Dermis blood vessel endothelial cell (primary cell): ENCODE measurements around the gene DDX55. TPM values are rescaled to one million over a fixed set of nuclear protein-coding genes. Genes with fewer than 3 reads are reported as not detected.
A peak's percentile ranks its signal among the peaks of the same experiment; 100 is the strongest.

Experiments used
- DNase-seq: peaks from one replicate; pipeline ENCODE4 v3.0.0; 2010
- total RNA-seq: library from RNA; depleted of rRNA; stranded (reverse); fragments of >200 nt; gene quantifications from 2 replicates; pipeline ENCODE4 v1.2.3, GENCODE V29; 2014

The DDX55 gene
- total RNA-seq, 1 donor from 2014 or later, result 18.2 TPM

DNA sequence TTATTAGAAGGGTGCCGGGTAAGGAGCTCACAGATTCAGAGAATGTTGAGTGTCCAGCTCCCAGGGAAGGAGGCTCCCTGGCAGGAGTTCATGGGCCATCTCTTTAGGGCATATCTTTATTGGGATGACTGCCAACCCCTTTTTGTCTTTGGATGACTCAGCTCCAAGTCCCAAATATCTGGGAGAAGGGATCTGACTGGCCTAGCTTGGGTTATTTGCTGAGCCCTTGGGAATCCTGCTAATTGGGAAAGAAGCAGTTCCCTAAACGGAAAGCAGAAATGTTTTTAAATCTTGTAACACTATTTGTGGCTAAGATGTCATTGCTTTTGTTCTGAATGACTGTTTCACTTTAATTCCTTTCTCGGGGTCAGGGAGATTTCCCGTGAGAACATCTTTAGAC is 12.6 kb downstream of the DDX55 start:
- DNase-seq, result no peak

DNA sequence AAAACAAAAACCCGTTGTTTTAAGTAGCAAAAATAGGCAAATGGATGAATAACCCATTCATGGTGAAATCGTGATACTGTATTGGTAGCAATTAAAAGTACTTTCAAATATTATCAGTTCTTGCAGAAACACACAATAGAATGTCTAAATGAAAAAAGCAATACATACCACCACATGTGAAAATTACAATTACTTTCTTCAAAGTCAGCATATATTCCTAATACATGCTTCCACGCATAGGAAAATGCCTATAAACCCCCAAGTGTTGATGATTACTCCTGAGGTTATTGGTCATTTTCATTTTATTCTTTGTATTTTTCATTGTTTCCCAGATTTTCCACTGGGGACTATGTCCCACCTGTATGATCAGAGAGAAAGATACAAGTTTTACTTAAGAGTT is 15.2 kb downstream of the DDX55 start:
- DNase-seq, result no peak

DNA sequence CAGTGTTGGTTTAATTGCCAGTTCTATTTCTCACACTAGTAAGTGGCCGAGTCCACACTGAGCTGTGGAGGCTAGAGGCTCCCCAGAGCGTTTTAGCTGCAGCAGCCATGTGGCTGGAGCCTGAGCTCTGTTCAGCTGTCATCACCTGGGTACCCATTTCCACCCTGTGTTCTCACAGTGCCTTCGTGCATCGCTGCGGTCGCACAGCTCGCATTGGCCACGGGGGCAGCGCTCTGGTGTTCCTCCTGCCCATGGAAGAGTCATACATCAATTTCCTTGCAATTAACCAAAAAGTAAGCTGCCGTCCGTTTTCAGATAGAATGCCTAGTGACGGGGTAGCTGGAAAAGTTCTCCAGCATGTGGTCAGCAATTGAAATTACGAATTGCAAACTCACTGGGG is 15.7 kb downstream of the DDX55 start:
- no peak for DNase-seq

DNA sequence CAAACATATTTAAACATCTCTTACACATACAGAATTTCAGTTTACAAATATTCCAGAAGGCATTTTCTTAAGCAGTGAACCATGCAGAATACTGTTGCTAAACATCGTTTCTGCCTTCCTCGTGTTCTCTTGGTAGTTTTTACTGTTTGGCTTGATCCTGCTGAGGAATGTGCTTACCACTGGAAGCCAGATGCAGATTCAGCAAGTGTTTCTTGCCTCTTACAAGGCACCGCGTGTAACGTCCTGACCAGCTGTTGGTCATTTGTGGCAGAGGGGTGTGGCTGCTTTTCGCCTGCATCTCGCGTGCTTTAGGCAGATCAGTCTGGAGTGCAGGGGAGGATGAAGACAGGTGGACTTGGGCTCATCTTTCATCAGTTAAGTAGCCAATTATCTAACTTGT is 19.2 kb downstream of the DDX55 start:
- no peak for DNase-seq

DNA sequence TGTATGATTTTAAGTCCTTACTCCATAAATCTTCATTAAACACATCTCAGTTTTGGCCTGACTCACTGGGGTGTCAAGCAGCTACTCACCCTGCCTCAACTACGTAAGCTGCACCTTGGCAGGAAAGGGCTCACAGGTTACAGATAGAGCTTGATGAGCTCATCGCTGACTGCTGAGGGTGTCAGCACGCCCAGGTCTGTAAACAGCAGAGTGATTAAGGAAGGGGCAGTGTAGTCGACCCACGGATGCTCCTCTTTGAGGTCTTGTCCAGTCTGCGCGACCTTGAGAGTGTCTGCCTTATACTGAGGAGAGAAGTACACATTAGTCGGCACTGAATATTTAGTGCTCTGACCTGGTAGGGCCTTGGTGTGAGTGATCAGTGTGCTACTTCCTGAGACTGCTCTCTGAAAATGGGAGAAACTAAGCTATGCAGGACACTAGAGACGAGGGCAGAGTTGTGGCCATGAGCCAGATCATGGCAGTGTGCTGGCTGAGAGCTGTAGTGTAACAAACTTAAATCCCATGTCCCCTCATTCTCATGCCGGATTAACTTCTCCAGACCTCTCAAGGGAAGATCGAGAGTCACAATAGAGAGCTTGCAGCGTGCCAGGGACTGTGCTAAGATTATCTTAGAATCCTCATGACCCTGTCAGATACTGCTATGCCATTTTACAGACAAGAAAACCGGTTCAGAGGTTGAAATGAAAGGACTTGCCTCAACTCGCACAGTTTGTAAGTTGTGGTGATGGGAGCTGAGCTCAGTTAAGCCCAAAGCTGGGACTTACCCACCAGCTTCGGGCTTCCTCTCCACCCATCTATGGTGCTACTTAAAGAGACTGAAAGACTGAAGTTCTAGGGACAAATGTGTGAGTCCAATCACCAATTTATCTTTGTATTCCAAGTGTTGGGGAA is 20.0 kb downstream of the DDX55 start:
- no peak for DNase-seq

DNA sequence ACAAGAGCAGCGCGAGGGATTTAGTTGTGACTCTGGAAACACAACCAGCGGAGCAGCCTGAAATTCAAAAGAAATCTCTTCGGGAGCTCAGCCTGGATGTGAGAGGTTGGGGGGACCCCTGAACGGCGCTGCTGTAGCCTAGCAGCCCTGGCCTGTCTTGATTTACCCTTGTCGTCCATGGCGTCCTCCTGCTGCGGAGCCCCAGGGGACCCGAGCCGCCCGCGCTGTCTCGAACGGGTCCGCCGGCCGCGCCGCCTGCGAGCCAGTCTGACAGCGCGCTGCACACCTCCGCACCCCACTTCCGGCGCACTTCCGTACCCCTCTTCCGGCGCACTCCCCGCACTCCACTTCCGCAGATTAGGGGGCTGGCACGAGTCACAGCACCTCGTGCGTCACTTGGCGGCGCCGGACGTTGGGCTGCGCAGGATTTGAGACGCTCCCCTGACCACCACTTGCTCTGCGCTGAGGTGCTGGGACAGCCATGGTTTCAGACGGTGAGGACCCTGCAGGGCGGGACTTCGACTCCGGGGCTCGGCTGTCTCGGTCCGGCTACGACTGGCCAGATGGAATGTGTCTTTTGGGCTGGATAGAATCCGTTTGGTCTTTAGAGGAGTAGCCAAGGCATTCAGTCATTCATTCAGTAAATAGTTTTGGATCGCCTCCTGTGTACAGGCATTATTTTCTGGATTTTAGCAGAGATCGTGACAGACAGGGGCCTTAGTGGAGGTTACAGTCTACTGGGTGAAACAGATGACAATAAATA is 31.7 kb downstream of the DDX55 start, which contains the start of the genes EIF2B1 and GTF2H3:
TSS of gene EIF2B1 (minus strand) at position 308 of the 763 bp plus-strand sequence. CDS start at position 179, 129 bp downstream.
TSS of gene GTF2H3 (plus strand) at position 451 of the 763 bp plus-strand sequence. CDS start at position 482, 31 bp downstream.
- DNase-seq, result peak; percentile 97

DNA sequence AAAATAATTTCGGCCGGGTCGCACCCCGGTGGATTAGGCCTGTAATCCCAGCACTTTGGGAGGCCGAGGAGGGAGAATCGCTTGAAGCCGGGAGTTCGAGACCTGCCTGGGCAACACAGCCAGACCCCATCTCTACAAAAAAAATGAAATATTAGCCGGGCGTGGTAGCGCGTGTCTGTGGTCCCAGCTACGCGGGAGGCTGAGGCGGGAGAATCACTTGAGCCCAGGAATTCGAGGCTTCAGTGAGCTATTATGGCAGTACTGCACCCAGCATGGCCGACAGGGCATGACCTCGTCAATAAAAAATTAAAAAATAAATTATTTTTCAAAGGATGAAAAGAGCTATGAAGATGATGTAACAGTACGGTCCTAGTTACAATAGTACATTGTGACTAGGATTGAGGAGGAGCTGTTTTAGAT is 32.3 kb downstream of the DDX55 start:
- no peak for DNase-seq

DNA sequence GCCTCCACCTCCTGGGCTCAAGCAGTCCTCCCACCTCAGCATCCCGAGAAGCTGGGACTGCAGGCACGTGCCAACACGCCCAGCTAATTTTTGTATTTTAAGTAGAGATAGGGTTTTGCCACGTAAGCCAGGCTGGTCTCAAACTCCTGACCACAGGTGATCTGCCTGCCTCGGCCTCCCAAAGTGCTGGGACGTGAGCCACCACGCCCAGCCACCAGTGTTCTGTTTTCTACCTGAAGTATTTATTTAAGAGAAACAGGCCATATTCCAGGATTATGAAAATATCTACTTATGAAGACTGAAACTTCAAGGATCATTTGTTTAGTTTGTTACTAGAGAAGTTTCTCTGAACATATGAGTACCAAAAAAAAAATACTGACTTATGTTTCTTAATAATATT is 42.0 kb downstream of the DDX55 start:
- DNase-seq, result no peak

DNA sequence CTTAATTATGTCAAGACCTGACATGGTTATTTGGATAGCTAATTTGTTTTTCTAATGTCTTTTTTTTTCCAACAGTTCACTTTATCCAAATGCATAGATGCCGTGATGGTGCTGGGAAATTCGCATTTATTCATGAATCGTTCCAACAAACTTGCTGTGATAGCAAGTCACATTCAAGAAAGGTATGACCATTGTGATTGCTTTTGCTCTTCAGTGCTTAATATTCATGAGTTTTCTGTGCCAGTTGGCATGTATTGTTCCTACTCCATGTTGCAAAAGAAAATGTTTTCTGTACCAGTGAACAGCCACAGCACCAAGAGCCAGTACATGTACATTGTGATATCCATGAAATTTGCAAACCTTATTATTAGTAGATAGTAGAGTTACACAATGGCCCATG is 43.5 kb downstream of the DDX55 start:
- no peak for DNase-seq

DNA sequence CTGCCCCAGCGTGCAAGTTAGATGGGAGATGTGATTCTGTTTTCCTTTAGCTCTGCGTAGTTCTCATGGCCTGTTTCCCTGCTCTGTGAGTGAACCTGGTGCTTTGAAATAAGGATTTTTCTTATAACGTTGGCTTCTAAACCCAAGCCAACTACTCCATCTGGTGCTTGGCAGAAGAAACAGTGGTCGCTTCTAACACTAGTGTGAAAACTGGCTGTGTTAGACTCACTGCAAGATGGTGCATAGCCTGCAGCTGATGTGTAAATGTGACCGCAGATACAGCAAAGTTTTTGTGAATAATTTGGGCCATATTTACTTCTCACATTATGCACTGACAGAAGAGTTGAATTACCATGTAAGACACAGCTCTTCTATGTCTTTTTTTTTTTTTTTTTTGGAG is 44.0 kb downstream of the DDX55 start:
- no peak for DNase-seq

DNA sequence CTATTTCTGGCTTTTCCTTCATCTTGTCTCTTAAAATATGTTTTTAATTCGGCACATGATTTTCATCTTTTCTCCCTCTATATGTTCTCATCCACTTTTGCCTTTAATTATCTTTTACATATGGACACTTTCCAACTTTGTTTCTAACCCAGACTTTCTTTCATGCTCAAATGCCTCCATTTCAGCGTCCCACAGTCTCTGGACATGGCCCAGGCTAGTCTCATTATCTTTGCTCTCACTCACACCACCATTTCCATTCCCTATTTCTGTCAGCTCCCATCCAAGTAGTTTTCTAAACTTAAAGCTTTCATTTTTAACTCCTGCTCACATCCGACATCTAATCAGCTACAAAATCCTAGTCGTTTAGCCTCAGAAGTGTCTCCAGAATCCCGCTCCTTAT is 46.5 kb downstream of the DDX55 start:
- no peak for DNase-seq

DNA sequence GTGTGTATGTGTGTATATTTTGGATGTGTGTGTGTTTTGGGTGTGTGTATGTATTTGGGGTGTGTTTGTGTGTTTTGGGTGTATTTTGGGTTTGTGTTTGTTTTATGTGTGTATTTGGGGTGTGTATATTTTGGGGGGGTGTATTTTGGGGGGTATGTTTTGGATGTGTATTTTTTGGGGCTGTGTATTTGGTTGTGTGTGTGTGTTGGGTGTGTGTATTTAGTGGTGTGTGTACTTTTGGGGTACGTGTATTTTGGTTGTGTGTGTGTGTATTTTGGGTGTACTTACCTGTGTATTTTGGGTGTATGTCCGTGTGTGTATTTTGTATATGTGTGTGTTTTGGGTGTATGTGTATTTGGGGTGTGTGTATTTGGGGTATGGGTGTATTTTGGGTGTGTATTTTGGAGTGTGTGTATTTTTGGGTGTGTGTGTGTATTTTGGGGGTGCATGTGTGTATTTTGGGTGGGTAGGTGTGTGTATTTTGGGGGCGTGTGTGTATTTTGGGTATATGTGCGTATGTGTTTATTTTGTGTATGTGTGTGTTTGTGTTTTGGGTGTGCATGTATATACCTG is 52.3 kb downstream of the DDX55 start:
- no peak for DNase-seq

DNA sequence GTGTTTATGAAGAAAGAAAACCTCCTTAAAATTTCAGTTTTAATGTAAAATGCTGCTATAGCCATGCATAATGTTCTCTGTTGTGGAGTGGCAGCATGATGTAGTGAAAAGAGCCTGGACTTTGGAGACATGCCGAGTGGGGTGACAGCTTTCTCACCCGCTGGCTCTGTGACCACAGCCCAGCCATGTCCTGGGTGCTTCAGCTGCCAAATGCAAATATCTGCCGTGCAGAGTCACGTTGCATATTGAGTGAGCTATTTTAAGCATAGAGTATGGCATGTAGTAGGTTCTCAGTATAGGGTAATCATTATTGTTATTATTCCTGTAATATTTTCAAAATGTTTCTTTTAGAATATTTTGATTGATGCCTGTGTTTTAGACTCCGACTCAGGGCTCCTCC is 53.5 kb downstream of the DDX55 start:
- DNase-seq, result no peak

DNA sequence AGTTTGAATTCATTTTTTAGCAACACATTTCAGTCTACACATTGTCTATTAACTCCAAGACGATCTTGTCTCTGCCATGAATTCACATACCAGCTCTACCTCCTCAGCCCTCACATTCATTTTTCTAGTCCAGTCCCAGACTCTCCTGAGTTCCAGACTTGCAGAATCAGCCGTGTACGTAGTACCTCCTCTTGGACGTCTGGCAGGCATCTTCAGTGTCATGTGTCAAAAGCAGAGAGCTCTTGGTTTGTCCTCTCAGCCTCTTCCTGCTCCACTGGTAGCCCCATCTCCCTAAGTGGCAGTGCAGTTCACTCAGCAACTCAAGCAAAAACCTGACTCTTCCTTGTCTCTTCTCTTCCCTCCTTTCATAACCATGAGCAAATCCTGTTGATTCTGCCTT is 54.5 kb downstream of the DDX55 start:
- DNase-seq, result no peak

DNA sequence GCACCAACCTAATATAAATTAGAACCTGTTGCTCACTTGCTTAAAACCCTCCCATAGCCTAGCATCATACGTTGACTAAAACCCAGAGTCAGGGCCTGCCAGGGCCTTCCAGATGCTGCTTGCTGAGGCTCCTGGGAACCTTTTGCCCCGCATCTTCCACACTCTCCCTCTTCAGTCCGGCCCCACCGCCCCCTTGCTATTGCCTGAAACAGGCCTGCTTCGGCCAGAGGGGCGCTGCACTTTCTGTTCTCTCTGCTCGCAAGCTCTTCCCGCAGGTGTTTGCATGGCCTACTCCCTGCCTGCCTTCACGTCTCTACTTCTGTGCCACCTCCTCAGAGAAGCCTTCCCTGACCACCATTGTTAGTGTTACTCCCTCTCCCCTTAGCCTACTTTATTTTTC is 55.3 kb downstream of the DDX55 start:
- DNase-seq, result no peak

DNA sequence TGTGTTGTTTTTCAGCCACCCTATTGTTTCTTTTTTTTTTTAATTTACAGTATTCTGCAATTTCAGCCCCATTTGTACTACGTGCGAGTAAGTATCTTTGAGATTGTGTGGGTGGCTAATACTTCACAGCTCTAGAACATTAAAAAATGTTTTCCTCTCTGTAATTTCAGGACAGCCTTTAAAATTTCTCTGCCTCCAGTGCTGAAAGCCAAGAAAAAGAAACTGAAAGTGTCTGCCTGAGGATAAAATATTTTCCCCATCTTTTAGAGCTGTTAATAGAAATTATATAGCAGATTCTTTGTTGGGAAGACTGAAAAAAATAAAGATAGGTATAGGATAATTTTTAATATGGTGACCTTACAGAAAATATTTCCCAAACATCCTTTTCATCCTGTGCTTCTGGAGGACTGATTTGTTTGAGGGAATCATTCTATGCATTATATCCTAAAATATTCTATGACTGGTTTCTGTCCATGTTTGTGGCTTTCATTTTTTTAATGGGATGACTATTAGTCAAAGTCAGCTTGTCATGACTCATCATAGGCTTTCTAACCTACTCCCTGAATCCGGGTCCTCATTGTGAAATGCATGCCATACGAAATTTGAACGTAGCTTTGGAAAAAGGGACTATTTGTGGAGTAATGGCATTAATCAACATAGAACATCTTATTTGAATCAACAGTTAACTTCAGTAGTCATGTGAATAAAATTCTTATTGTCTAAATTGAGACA is 58.3 kb downstream of the DDX55 start:
- peak; percentile 17 for DNase-seq

DNA sequence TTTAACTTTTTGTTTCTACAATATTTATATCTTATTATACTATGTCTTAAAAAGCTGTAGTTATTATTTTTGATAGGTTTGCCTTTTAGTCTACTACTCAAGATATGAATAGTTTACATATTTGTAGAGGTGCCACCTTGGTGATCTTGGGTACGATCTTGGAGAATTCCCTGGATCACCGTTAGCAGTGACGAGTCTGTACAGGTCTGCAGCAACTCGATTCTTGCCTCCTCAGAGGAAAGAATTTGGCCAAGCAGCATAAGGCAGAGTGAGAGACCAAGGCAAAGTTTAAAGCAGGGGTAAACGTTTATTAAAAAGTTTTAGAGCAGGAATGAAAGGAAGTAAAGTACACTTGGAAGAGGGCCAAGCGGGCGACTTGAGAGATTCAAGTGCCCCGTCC is 65.9 kb downstream of the DDX55 start:
- no peak for DNase-seq

Other genes starting within 250 kb of the DDX55 start
- 28.6 and 41.2 TPM in 2 replicates for gene SBNO1, start 237.3 kb upstream of the DDX55 start, total RNA-seq
- gene KMT5A, start 218.0 kb upstream of the DDX55 start, total RNA-seq, result 36.6 and 56.2 TPM in 2 replicates
- gene RILPL2, start 165.4 kb upstream of the DDX55 start, total RNA-seq, result 3.8 and 4.1 TPM in 2 replicates
- gene SNRNP35, start 144.0 kb upstream of the DDX55 start, total RNA-seq, result 11.3 and 14.0 TPM in 2 replicates
- 6.0 and 7.4 TPM in 2 replicates for gene RILPL1, start 68.4 kb upstream of the DDX55 start, total RNA-seq
- 359 and 361 TPM in 2 replicates for gene TMED2, start 17.5 kb upstream of the DDX55 start, total RNA-seq
- 77.3 and 96.1 TPM in 2 replicates for gene EIF2B1, start 31.6 kb downstream of the DDX55 start, total RNA-seq
- gene GTF2H3, start 31.7 kb downstream of the DDX55 start, total RNA-seq, result 38.5 and 50.7 TPM in 2 replicates
- 6.5 and 8.0 TPM in 2 replicates for gene TCTN2, start 69.0 kb downstream of the DDX55 start, total RNA-seq
- gene ATP6V0A2, start 110.3 kb downstream of the DDX55 start, total RNA-seq, result 34.7 and 47.1 TPM in 2 replicates
- under 0.01 TPM in 1 of 2 replicates, not detected in the other for gene DNAH10, start 160.2 kb downstream of the DDX55 start, total RNA-seq